Hematopoietic multipotent progenitor cell treated with erythropoietin and hydrocortisone succinate and interleukin-3 and kit ligand, for 15 days (in vitro differentiated cells): ENCODE results near the gene URGCP.
"Not testable (repeated sequence)": the region's sequence is repeated elsewhere in the genome, so short reads cannot be mapped to it uniquely, and the experiment has no call there.

Experiments used
- DNase-seq: peaks from one replicate; pipeline ENCODE4 v3.0.0-alpha.2; 2015; ENCODE audit warnings: low spot score

URGCP gene

DNA sequence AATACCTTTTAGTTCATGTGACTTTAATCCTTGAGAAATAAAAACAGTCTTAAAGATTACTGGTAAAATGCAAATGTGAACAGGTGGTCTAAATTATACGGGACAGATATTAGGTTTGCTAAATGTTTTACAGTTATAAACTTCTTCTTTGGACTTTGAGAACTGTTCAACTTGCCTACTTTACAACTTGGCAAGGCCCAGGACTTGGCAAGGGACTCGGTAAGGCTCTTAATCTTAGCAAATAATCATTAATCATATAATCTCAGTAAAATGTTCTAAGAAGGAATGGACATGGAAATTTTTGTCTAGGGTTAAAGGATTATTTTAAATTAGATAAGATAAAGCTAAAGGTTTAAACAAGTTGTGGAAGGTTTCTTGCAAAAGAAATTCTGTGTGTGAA, 15.0 kb upstream of the URGCP start:
- DNase-seq: no peak

- DNase-seq: no peak
Observed at GRCh38 chr7:43915907-43916306, 9.5 kb upstream of the URGCP start.

- DNase-seq: no peak
Observed at GRCh38 chr7:43914795-43915194, 8.4 kb upstream of the URGCP start.

GRCh38 chr7:43905956-43906330, 453 bp downstream of the URGCP start:
- no peak for DNase-seq

DNA sequence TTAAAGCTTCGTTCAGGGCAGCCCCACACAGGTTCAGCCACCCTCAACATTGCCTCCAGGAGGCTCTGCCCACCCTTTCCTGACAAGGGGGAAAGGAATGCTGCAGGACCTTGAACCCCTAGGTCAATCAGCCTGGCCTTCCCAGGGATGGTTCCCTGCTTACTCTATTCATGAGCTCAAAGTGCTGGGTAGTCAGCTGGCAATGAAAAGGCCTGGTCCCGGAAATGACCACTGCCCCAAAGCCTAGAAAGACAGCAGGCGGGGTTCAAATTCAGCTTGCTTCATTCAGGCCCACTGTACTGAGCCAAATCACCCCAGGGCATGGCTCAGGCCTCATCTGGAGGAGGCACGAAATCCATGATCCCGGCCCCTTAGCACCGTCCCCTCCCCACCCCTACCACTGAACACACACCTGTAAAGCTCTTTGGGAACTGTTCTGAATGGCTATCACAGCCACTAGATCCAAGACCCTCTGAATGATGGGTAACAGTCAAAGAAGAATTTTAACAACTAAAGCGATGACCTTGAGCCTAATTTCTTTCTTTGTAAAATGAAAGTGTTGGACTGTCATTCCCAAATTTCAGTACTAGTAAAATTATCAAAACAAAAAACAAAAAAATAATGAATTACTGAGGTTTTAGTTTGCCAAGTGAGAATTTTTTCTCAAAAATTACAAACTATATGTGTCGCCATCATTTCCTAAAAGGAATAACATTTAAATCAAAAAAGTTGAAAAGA, 1.0 kb downstream of the URGCP start:
- DNase-seq: no peak

DNA sequence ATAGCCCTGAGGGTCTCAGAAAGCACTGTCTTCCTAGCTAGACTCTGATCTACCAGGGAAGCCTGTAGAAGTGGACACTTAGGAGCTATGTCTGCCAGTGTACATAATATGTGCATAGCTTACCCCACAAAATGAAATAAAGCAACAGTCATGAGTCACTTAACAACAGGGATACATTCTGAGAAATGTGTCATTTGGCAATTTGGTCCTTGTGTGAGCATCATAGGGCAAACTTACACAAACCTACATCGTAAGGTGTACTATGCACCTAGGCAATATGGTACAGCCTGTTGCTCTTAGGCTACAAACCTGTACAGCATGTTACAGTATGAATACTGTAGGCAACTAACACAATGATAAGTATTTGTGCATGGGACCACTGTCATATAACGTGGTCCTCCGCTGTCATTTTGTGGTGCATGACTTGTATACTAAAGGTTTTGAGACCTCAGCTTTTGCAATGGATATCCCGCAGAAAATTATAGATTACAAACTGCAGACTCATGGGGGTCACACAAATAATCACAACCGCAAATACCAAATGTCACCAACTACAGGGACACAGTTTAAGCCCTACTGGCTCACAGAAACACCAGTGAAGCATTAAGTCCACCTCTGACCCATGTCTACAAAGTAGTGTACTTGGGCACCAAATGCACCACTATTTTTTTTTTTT, 1.7 kb downstream of the URGCP start:
- no peak for DNase-seq

DNA sequence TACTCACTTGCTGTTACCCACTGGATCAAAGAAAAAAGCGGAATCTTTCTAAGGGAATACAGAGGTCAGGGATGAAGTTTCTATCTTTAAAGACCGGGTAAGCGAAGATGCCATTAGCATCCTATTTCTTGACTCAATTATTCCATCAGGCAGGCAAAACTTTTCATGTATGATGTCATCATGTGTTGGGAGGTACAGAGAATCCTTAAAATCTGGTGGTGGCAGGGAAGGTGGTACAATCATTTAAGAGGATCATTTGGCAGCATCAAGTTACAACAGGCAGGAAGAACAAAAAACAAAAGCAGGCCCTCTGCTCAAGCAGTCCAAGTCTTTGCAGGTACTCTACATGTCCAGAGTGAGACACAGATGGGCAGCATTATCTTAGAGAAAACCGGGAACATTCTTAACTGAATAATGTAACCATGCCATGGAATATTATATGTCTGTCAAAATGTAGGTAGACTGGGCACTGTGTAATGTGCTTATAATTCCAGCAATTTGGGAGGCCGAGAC, 3.8 kb downstream of the URGCP start:
- DNase-seq: no peak

GRCh38 chr7:43898571-43898970, 7.8 kb downstream of the URGCP start:
- not testable (repeated sequence) for DNase-seq

GRCh38 chr7:43895847-43896415, 10.5 kb downstream of the URGCP start:
- DNase-seq: no peak

GRCh38 chr7:43891069-43891955, 15.1 kb downstream of the URGCP start:
- DNase-seq: no peak

- DNase-seq: no peak
Observed at GRCh38 chr7:43890468-43890867, 15.9 kb downstream of the URGCP start.

GRCh38 chr7:43888993-43889945, 17.1 kb downstream of the URGCP start:
- peak; percentile 68 for DNase-seq

DNA sequence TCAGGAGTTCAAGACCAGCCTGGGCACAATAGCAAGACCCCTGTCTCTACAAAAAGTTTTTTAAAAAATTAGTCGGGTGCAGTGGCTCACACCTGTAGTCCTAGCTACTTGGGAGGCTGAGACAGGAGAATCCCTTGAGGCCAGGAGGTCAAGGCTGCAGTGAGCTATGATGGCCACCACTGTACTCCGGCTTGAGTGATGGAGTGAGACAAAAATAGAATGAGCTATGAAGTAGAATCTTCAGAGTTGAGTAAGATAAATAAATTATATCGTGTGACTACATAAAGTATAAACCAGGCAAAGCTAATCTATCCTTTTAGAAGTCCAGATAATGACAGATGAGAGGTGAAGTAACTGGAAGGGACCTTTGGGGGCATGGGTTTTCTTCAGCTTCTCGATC, 21.8 kb downstream of the URGCP start:
- DNase-seq: no peak

- no peak for DNase-seq
Observed at GRCh38 chr7:43884209-43884608, 22.2 kb downstream of the URGCP start.

DNA sequence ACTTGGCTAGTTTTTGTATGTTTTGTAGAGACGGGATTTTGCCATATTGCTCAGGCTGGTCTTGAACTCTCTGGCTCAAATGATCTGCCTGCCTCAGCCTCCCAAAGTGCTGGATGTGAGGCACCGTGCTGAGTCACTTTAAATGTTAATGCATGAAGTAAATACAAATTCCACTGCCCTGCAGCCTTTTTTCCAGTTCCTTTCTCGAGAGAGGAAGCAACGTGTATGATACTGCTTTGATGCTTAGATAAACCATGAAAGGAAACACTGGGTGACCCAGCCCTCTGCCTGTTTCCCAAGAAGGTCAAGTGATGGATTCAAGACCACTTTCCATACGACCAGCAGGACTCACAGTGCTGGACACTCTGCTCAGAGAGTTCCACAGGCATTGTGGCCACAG, 25.8 kb downstream of the URGCP start:
- DNase-seq: no peak

- no peak for DNase-seq
Observed at GRCh38 chr7:43879477-43879876, 26.9 kb downstream of the URGCP start.

- no peak for DNase-seq
Observed at GRCh38 chr7:43878867-43879266, 27.5 kb downstream of the URGCP start.

GRCh38 chr7:43877968-43878864, 28.2 kb downstream of the URGCP start:
- no peak for DNase-seq

GRCh38 chr7:43876976-43877745, 29.2 kb downstream of the URGCP start:
- no peak for DNase-seq
